CD14-positive monocyte (primary cell): ENCODE measurements around the gene IGF2BP3. TPM values are rescaled to one million over a fixed set of nuclear protein-coding genes. Genes with fewer than 3 reads are reported as not detected.

Experiments used
- DNase-seq, 3 donors: peaks; one replicate each; pipeline ENCODE4 v3.0.0-alpha.2; 2011 to 2022
- H2AFZ ChIP-seq: 2 replicates; pipeline ENCODE4 v1.6.0; 2012; ENCODE audit warnings: mild to moderate bottlenecking, low read depth, low read length, inconsistent platforms; ENCODE audit not compliant: insufficient read depth, poor library complexity, severe bottlenecking
- H3K27ac ChIP-seq, 2 donors: 1 replicate in 1 of 2; 2 replicates in 1 of 2; pipeline ENCODE4 v1.5.1; 2012 to 2013; ENCODE audit warnings: low read length in 2 of 2, control low read depth in 1 of 2, inconsistent platforms in 1 of 2, low read depth in 1 of 2, mild to moderate bottlenecking in 1 of 2
- H3K27me3 ChIP-seq, 2 donors: one replicate each; pipeline versions ENCODE4 v1.6.0 to v1.6.1; 2011 to 2013; ENCODE audit warnings: low read length in 2 of 2; ENCODE audit not compliant: control insufficient read depth in 2 of 2, insufficient read depth in 2 of 2
- H3K36me3 ChIP-seq, 2 donors: replicated peaks in 1 of 2; 1 replicate in 1 of 2; 2 replicates in 1 of 2; pipeline versions ENCODE4 v1.5.1 to v1.6.1; 2012 to 2013; ENCODE audit warnings: low read length in 2 of 2, control low read depth in 1 of 2, inconsistent platforms in 1 of 2, mild to moderate bottlenecking in 1 of 2; ENCODE audit not compliant: insufficient read depth in 2 of 2, control insufficient read depth in 1 of 2
- H3K4me1 ChIP-seq, 2 donors: 1 replicate in 1 of 2; 2 replicates in 1 of 2; pipeline versions ENCODE4 v1.5.1 to v1.6.1; 2012 to 2013; ENCODE audit warnings: low read length in 2 of 2, control low read depth in 1 of 2, inconsistent platforms in 1 of 2, mild to moderate bottlenecking in 1 of 2, moderate library complexity in 1 of 2; ENCODE audit not compliant: insufficient read depth in 2 of 2, control insufficient read depth in 1 of 2
- H3K4me2 ChIP-seq: replicated peaks from 2 replicates; pipeline ENCODE3; 2012; ENCODE audit warnings: low read length, moderate library complexity, mild to moderate bottlenecking; ENCODE audit not compliant: poor library complexity, severe bottlenecking; ENCODE audit errors: extremely low read depth
- H3K4me3 ChIP-seq, 3 experiments: fragments of 200-600 bp in 1 of 3; sonication (generic) in 1 of 3; replicated peaks in 1 of 3; 1 replicate in 2 of 3; 2 replicates in 1 of 3; pipeline ENCODE4 v1.5.1; 2011 to 2013; ENCODE audit warnings: low read length in 3 of 3, mild to moderate bottlenecking in 3 of 3, control low read depth in 2 of 3, low read depth in 2 of 3, inconsistent platforms in 1 of 3, moderate library complexity in 1 of 3
- H3K79me2 ChIP-seq: 2 replicates; pipeline ENCODE4 v1.6.0; 2012; ENCODE audit warnings: mild to moderate bottlenecking, control low read depth, inconsistent platforms, low read length, moderate library complexity; ENCODE audit not compliant: insufficient read depth
- H3K9ac ChIP-seq: 2 replicates; pipeline ENCODE4 v1.6.0; 2017; ENCODE audit warnings: low read length, mild to moderate bottlenecking; ENCODE audit not compliant: insufficient read depth, poor library complexity, severe bottlenecking
- H3K9me3 ChIP-seq, 2 donors: replicated peaks in 1 of 2; 1 replicate in 1 of 2; 2 replicates in 1 of 2; pipeline versions ENCODE4 v1.5.1 to v1.6.1; 2012 to 2013; ENCODE audit warnings: low read length in 2 of 2, control low read depth in 1 of 2; ENCODE audit not compliant: control insufficient read depth in 1 of 2, insufficient read depth in 1 of 2
- H4K20me1 ChIP-seq: 2 replicates; pipeline ENCODE4 v1.6.0; 2012; ENCODE audit warnings: mild to moderate bottlenecking, low read length, control low read depth, moderate library complexity; ENCODE audit not compliant: insufficient read depth
- H3K27ac Mint-ChIP-seq, 7 donors: one replicate each; pipeline ENCODE4 v1.8.0; 2020; ENCODE audit warnings: mild to moderate bottlenecking in 7 of 7, mixed read lengths in 7 of 7, moderate library complexity in 6 of 7, inconsistent platforms in 2 of 7
- H3K27me3 Mint-ChIP-seq, 3 donors: one replicate each; pipeline ENCODE4 v1.8.0; 2021 to 2022; ENCODE audit warnings: low read depth in 3 of 3, mild to moderate bottlenecking in 3 of 3, mixed read lengths in 3 of 3, moderate library complexity in 3 of 3, inconsistent platforms in 1 of 3
- H3K36me3 Mint-ChIP-seq, 2 donors: one replicate each; pipeline ENCODE4 v1.8.0; 2020; ENCODE audit warnings: mixed read lengths in 2 of 2, inconsistent platforms in 1 of 2, mild to moderate bottlenecking in 1 of 2
- H3K4me1 Mint-ChIP-seq: one replicate; pipeline ENCODE4 v1.8.0; 2020; ENCODE audit warnings: mild to moderate bottlenecking, mixed read lengths
- H3K4me3 Mint-ChIP-seq, 2 donors: one replicate each; pipeline ENCODE4 v1.8.0; 2020; ENCODE audit warnings: mild to moderate bottlenecking in 2 of 2, mixed read lengths in 2 of 2, moderate library complexity in 1 of 2
- H3K9me3 Mint-ChIP-seq, 7 donors: one replicate each; pipeline ENCODE4 v1.8.0; 2020 to 2022; ENCODE audit warnings: mixed read lengths in 7 of 7, mild to moderate bottlenecking in 6 of 7, moderate library complexity in 6 of 7, inconsistent platforms in 2 of 7
- whole genome bisulfite sequencing: methylation state at CpG from one replicate; pipeline ENCODE4 v1.1.5; 2013; ENCODE audit warnings: missing lambda C conversion rate; ENCODE audit not compliant: insufficient coverage; 5-methylcytosine and 5-hydroxymethylcytosine counted together
- intact Hi-C, 2 donors: fragments of 100-400 bp; cut with micrococcal nuclease; formaldehyde crosslinking; loops; one replicate each; pipeline versions ENCODE4 v1.15.0 to v1.15.1; 2023
- polyA plus RNA-seq, 3 donors: library from polyadenylated mRNA; depleted of rRNA in 1 of 3; unstranded in 2 of 3; stranded (reverse) in 1 of 3; fragments of 300-500 nt in 2 of 3; fragments of >200 nt in 1 of 3; fragmentation: Illumina TruSeq in 2 of 3; gene quantifications; 1 replicate in 2 of 3; 2 replicates in 1 of 3; pipeline ENCODE4 v1.2.3, GENCODE V29; 2012 to 2021
- TF ChIP-seq, protein P1 (sequence below): fragments of 200-600 bp; IDR thresholded peaks from one replicate; pipeline ENCODE4 v1.8.0; 2022; ENCODE audit warnings: antibody characterized with exemption, mild to moderate bottlenecking

IGF2BP3 gene
- polyA plus RNA-seq, 3 donors, result 0.60 to 5.3 (median 3.2) TPM

DNA sequence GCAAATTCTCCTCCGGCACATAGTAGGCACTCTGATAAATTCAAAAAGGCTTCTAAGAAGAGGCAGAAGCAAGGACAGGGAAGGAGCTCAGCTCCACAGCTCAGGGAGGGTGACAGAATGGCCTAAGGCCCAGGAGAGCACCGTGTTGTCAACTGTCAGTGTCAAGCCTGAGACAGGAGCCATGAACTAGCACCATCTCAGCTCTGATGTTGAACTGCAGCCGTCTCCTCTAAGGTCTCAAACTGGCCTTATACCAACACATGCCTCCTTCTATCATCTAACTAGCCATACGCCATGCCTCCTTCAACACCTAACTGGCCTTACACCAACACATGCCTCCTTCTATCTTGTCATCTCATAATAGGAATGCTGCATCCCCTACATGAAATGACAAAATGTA, 73.0 kb downstream of the IGF2BP3 start:
- H3K27me3 ChIP-seq, result no peaks in the 10 kb centered on the region
- Mint-ChIP-seq H3K27me3 (peaks cover 0 to 4% (median 3%) of the 10 kb centered on the region in 3 donors), H3K9me3 (no peaks in the 10 kb centered on the region), H3K4me1 (no peaks in the 10 kb centered on the region), H3K27ac (no peak overlapping the region), H3K36me3 (no peaks in the 10 kb centered on the region), H3K4me3 (no peak overlapping the region)
- H3K9me3 ChIP-seq, result no peaks in the 10 kb centered on the region
- WGBS, result 98% methylated on average over 4 of the region's 4 CpGs
- H3K4me3 ChIP-seq, result no peak overlapping the region
- TF ChIP-seq, protein P1, sequence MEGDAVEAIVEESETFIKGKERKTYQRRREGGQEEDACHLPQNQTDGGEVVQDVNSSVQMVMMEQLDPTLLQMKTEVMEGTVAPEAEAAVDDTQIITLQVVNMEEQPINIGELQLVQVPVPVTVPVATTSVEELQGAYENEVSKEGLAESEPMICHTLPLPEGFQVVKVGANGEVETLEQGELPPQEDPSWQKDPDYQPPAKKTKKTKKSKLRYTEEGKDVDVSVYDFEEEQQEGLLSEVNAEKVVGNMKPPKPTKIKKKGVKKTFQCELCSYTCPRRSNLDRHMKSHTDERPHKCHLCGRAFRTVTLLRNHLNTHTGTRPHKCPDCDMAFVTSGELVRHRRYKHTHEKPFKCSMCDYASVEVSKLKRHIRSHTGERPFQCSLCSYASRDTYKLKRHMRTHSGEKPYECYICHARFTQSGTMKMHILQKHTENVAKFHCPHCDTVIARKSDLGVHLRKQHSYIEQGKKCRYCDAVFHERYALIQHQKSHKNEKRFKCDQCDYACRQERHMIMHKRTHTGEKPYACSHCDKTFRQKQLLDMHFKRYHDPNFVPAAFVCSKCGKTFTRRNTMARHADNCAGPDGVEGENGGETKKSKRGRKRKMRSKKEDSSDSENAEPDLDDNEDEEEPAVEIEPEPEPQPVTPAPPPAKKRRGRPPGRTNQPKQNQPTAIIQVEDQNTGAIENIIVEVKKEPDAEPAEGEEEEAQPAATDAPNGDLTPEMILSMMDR, result no peak
- no peaks in the 10 kb centered on the region for H3K4me1 ChIP-seq
- no peak for DNase-seq
- no peak overlapping the region for H3K27ac ChIP-seq
- no peaks in the 10 kb centered on the region for H3K79me2 ChIP-seq
- intact Hi-C loops, result no loop called here
- no peaks in the 10 kb centered on the region for H3K36me3 ChIP-seq
- H3K9ac ChIP-seq, result no peak overlapping the region
- H4K20me1 ChIP-seq, result no peaks in the 10 kb centered on the region
- no peak overlapping the region for H3K4me2 ChIP-seq
- no peak overlapping the region for H2AFZ ChIP-seq

DNA sequence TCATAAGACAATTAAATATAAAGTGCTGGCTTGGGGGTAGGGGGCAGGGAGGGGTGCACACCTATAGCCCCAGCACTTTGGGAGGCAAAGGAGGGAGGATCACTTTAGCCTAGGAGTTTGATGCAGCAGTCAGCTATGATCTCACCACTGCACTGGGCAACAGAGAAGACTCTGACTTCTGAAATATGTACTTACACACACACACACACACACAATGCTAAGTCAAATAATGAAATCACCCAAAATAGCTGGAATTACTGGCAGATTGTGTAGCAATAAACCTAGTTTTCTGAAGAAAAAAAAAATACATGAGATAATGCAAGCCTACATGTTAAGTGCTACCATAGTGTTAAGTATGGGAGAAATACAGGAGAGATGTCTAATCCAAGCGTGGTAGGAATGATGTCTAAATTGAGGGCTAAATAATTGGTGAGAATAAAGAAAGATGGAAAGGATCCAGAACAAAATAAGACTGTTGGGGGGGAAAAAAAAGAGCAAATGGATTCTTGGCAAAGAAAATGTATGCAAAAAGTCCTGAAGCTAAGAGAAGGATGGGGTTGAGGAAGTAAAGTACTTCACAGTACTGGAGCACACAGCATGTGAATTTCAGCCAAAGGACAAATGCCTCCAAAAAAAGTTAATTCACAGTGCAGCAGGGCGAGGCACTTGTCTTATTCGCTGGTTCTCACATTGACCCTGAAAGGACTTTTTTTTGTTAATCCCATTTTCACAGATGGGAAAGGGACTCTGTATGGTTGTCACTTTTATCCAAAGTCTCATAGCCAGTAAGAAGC, 73.9 kb downstream of the IGF2BP3 start:
- Histone ChIP-seq H4K20me1 (no peaks in the 10 kb centered on the region), H3K4me1 (no peaks in the 10 kb centered on the region), H3K9me3 (no peaks in the 10 kb centered on the region), H3K79me2 (no peaks in the 10 kb centered on the region), H3K36me3 (no peaks in the 10 kb centered on the region), H3K4me2 (no peak overlapping the region), H2AFZ (no peak overlapping the region), H3K27ac (no peak overlapping the region), H3K4me3 (no peak overlapping the region), H3K27me3 (no peaks in the 10 kb centered on the region), H3K9ac (no peak overlapping the region)
- Mint-ChIP-seq H3K27ac (no peak overlapping the region), H3K36me3 (no peaks in the 10 kb centered on the region), H3K9me3 (no peaks in the 10 kb centered on the region), H3K4me1 (no peaks in the 10 kb centered on the region), H3K4me3 (no peak overlapping the region), H3K27me3 (peaks cover 0 to 4% (median 3%) of the 10 kb centered on the region in 3 donors)
- intact Hi-C loops, result no loop called here
- no peak for DNase-seq
- TF ChIP-seq, protein P1, result no peak
- WGBS, result 100% methylated on average over 1 of the region's 3 CpGs
